Erythroblast (primary cell): ENCODE measurements around the gene INTS13.

Experiments used
- GATA1 ChIP-seq: IDR thresholded peaks from 2 replicates; pipeline ENCODE4 v1.6.1; 2011; ENCODE audit warnings: low read depth, mild to moderate bottlenecking, control low read depth, low read length, moderate library complexity
- POLR2A ChIP-seq: IDR thresholded peaks from 2 replicates; pipeline ENCODE4 v1.6.1; 2011; ENCODE audit warnings: mild to moderate bottlenecking, low read length

DNA sequence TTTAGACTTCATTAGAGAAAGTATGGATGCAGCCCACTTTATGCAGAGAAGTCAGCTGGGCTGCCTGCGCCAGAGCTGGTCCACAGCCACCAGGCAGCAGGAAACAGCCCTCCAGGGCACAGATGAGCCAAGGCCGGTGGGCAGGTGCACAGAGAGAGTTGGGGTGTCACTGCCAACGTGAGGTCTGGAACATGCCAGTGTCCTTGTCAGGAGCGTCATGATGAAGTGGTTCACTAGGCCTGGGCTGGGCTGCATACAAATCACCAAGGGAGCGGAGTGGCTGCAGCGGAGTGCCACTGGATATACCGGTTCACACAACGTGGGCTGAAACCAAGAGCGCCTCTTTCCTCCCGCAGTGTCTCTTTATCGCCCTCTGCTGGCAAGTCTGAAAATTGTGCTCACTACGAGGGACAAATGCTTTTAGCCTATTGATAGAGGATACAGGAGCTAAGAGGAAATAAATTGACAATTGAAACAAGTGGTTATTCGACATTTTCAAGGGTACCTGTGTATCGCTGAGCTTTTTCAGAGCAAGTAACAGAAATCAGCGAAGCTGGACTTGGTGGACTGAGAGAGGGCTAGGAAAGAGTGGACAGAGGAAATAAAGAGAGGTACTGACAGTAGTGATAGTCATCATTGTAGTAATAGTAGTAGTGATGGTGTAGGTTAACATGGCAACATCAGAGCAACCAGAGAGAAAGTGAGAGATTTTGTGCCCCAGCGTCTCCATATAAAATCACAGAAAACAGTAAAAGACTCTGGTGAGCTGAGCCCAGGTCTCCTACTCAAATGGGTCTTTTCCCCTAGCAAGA, 52.8 kb downstream of the INTS13 start:
- TF ChIP-seq POLR2A (no peak), GATA1 (no peak)
